ENCODE data around the gene CCDC117.

- TF ChIP-seq CTCF (IDR thresholded peaks at IDR 0.05) (no peak), ZFX (IDR thresholded peaks at IDR 0.05; ENCODE audit: borderline replicate concordance) (no peak)
These were observed 23.7 kb downstream of the CCDC117 start for GRCh38 chr22:28795932-28796856.
